Measurements from ENCODE around the gene CHRNA1. TPM values are rescaled to one million over a fixed set of nuclear protein-coding genes. Genes with fewer than 3 reads are reported as not detected.

The CHRNA1 gene
- total RNA-seq, 4 donors from 2014 or later, result 84.6 to 306 (median 185) TPM

- DNase-seq, result no peak
- no peak for ATAC-seq
- H3K27ac ChIP-seq, result no peak overlapping the region
- in situ Hi-C loops (cut with MboI; ENCODE audit: low sequenced_read_pairs in 4 of 4), result loop anchor here in 2 of 4 donors (10.0 kb wide), 1 partner anchor 209 kb away; no protein-coding TSS in a partner anchor
- no peaks in the 10 kb centered on the region for H3K36me3 ChIP-seq
- TF ChIP-seq CTCF (IDR thresholded peaks at IDR 0.05 in 4 of 5, conservative IDR thresholded peaks at IDR 0.05 in 1 of 5) (no peak), POLR2A (IDR thresholded peaks at IDR 0.05) (no peak)
- H3K4me1 ChIP-seq, result peaks cover 6 to 8% of the 10 kb centered on the region in 2 donors
- H3K9me3 ChIP-seq, result no peaks in the 10 kb centered on the region
- intact Hi-C loops (cut with DNase I; ENCODE audit: low total_unique reads), result no loop called here
- H3K4me3 ChIP-seq, result no peak overlapping the region
- no peaks in the 10 kb centered on the region for H3K27me3 ChIP-seq
Measured at GRCh38 chr2:174775571-174775980, 11.3 kb upstream of the CHRNA1 start.

- no peak overlapping the region for H3K27ac ChIP-seq
- H3K4me1 ChIP-seq, result peaks cover 6 to 8% of the 10 kb centered on the region in 2 donors
- intact Hi-C loops (cut with DNase I; ENCODE audit: low total_unique reads), result no loop called here
- no peaks in the 10 kb centered on the region for H3K27me3 ChIP-seq
- DNase-seq, result no peak
- TF ChIP-seq CTCF (IDR thresholded peaks at IDR 0.05 in 4 of 5, conservative IDR thresholded peaks at IDR 0.05 in 1 of 5), result no peak
- no peak for TF ChIP-seq POLR2A (IDR thresholded peaks at IDR 0.05)
- no peaks in the 10 kb centered on the region for H3K9me3 ChIP-seq
- no peak overlapping the region for H3K4me3 ChIP-seq
- in situ Hi-C loops (cut with MboI; ENCODE audit: low sequenced_read_pairs in 4 of 4), result loop anchor here (5.0 to 10.0 kb wide), 2 partner anchors 210 to 212 kb away; no protein-coding TSS in a partner anchor
- H3K36me3 ChIP-seq, result no peaks in the 10 kb centered on the region
- ATAC-seq, result no peak
Measured at GRCh38 chr2:174774886-174775285, 10.6 kb upstream of the CHRNA1 start.

- no peak for TF ChIP-seq POLR2A (IDR thresholded peaks at IDR 0.05)
- no peak for TF ChIP-seq CTCF (IDR thresholded peaks at IDR 0.05 in 4 of 5, conservative IDR thresholded peaks at IDR 0.05 in 1 of 5)
- H3K4me3 ChIP-seq, result no peak overlapping the region
- intact Hi-C loops (cut with DNase I; ENCODE audit: low total_unique reads) (no loop called here), in situ Hi-C loops (cut with MboI; ENCODE audit: low sequenced_read_pairs in 4 of 4) (loop anchor here (5.0 to 10.0 kb wide), 2 partner anchors 212 to 214 kb away; no protein-coding TSS in a partner anchor)
- H3K9me3 ChIP-seq, result no peaks in the 10 kb centered on the region
- H3K27ac ChIP-seq, result no peak overlapping the region
- no peak for DNase-seq
- no peak for ATAC-seq
- H3K27me3 ChIP-seq, result no peaks in the 10 kb centered on the region
- no peaks in the 10 kb centered on the region for H3K36me3 ChIP-seq
- peaks cover 6 to 8% of the 10 kb centered on the region in 2 donors for H3K4me1 ChIP-seq
Measured at GRCh38 chr2:174773215-174773614, 8.9 kb upstream of the CHRNA1 start.

- ATAC-seq, result no peak
- intact Hi-C loops (cut with DNase I; ENCODE audit: low total_unique reads), result no loop called here
Measured at GRCh38 chr2:174772472-174772801, 8.2 kb upstream of the CHRNA1 start.

More at GRCh38 chr2:174772472-174772801, 8.2 kb upstream of the CHRNA1 start:
- Histone ChIP-seq H3K27me3 (no peaks in the 10 kb centered on the region), H3K9me3 (no peaks in the 10 kb centered on the region), H3K4me3 (no peak overlapping the region), H3K27ac (no peak overlapping the region), H3K4me1 (peaks cover 6 to 8% of the 10 kb centered on the region in 2 donors), H3K36me3 (no peaks in the 10 kb centered on the region)
- TF ChIP-seq POLR2A (IDR thresholded peaks at IDR 0.05) (no peak), CTCF (IDR thresholded peaks at IDR 0.05 in 4 of 5, conservative IDR thresholded peaks at IDR 0.05 in 1 of 5) (no peak)
- no peak for DNase-seq
- in situ Hi-C loops (cut with MboI; ENCODE audit: low sequenced_read_pairs in 4 of 4), result loop anchor here (5.0 to 10.0 kb wide), 2 partner anchors 212 to 215 kb away; no protein-coding TSS in a partner anchor

Measured in gastrocnemius medialis (tissue), 4 donors.